SHP77 treated with DMSO at 0.1 percent for 48 hours (cell line): ENCODE data around the gene USF2.

Experiments used
- DNase-seq: peaks from one replicate; lab custom pipeline; 2025; lab: John Stamatoyannopoulos, UW

USF2 gene

GRCh38 chr19:35265900-35266519 lies 2.8 kb upstream of the USF2 start:
- DNase-seq = no peak

- no peak for DNase-seq
Observed at GRCh38 chr19:35266520-35267352, 2.0 kb upstream of the USF2 start.

GRCh38 chr19:35267353-35267817 lies 1.4 kb upstream of the USF2 start:
- no peak for DNase-seq

DNA sequence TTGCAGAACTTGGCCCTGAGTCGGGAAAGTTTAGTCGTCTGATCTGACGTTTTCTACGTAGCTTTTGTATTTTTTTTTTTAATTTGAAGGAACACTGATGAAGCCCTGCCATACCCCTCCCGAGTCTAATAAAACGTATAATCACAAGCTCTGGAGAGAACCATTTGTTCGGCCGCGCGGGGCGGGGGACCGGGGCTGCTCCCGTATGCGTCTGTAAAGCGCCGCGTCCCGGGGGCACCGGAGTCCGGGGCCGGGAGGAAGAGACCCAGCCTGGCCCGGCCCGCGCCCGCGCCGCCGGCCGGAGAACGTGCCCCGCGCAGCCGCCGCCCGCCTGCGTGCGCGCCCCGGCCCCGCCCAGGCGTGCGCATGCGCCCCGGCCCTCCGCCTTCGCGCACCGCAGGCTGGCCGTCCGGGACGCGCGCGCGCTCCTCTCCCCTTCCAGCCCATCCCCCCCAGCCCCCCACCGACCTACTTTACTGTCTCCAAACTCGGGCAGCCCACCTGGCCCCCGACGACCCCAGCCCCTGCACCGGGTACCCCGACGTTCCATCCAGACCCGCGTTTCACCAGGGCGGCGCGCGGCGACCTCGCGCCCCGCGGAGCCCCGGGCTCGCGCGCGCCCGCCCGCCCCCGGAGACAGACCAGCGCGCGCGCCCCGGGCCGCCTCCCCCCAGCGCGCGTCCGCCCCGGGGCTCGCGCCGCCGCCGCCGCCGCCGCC lies 785 bp upstream of the USF2 start:
- DNase-seq = no peak

GRCh38 chr19:35269438-35270117 lies 816 bp downstream of the USF2 start:
- peak; percentile 39 for DNase-seq

GRCh38 chr19:35270381-35270811 lies 1.6 kb downstream of the USF2 start:
- DNase-seq = no peak

DNA sequence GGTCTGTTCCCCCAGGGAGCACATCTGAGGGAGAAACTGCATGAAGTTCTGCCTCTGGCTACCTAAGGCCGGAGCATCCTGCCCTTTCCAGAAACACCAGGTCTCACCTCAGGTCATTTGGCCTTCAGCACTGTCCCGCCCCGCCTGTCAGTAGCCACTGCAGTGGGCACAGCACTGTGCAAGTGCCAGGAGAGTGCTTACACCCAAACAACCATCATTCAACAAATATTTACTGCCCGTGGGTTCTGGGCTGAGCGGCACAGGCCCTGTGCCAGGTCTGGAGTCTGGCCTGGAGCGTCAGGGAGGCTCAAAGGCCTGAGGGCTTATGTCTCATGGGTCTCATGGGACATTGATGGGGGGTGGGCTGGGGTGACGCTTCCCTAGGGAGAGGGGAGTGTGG lies 2.8 kb downstream of the USF2 start:
- no peak for DNase-seq

DNA sequence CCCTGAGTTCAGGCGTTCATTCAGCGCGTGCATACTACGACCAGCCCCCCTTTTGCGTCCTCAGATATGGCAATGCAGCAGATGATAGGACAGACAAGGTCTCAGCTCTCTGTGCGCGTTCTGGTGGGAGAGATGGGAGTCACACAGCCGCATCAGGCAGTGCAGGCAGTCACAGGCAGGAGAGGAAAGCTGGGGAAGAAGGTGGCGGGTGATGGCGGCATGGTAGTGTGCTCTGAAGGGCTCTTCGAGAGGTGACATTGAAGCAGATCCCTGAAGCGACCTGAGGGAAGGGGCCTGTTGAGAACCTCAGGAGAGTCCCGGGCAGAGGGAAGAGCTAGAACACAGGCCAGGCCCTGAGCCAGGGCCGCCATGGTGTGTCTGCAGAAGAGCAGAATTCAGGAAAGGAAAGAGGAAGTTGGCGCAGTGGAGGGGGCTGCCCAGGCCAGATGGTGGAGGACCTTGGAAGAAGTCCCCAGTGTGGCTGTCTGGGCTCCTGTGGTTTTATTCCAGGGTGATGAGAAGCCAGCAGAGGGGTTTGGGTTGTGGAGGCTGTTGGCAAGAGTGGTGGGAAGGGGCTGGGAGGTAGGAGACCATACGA lies 3.5 kb downstream of the USF2 start:
- no peak for DNase-seq

GRCh38 chr19:35272954-35273649 lies 4.3 kb downstream of the USF2 start:
- no peak for DNase-seq

- no peak for DNase-seq
Observed at GRCh38 chr19:35273686-35274259, 5.0 kb downstream of the USF2 start.

DNA sequence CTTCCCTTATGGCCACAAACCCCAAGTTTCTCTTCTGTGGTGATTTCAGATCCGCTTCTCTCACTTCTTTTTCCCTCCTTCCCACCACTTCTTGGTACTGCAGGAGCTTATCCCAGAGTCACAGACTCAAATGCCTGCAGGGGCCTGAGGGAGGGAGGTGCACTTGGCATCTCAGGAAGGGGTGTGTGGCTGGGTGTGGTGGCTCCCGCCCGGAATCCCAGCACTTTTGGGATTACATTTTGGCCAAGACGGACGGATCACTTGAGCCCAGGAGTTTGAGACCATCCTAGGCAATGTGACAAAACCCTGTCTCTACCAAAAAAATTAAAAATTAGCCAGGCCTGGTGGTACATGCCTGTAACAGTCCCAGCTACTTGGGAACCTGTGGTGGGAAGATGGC lies 5.6 kb downstream of the USF2 start:
- no peak for DNase-seq

- no peak for DNase-seq
Observed at GRCh38 chr19:35276706-35277281, 8.0 kb downstream of the USF2 start.

GRCh38 chr19:35278578-35279284 lies 10.0 kb downstream of the USF2 start:
- no peak for DNase-seq

DNA sequence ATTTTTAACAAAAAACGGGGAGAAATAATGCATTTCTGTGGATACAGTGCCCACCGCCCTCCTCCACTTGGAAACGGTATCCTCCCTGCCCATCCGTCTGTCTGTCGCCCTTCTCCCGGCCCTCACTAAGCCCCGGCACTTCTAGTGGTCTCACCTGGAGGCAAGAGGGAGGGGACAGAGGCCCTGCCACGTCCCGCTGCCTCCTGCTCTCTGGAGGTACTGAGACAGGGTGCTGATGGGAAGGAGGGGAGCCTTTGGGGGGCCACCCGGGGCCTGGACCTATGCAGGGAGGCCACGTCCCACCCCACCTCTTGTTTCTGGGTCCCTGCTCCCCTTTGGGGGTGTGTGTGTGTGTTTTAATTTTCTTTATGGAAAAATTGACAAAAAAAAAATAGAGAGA lies 10.6 kb downstream of the USF2 start:
- DNase-seq = no peak

GRCh38 chr19:35279985-35280821 lies 11.4 kb downstream of the USF2 start:
- no peak for DNase-seq

GRCh38 chr19:35281303-35281702 lies 12.5 kb downstream of the USF2 start:
- DNase-seq = no peak

DNA sequence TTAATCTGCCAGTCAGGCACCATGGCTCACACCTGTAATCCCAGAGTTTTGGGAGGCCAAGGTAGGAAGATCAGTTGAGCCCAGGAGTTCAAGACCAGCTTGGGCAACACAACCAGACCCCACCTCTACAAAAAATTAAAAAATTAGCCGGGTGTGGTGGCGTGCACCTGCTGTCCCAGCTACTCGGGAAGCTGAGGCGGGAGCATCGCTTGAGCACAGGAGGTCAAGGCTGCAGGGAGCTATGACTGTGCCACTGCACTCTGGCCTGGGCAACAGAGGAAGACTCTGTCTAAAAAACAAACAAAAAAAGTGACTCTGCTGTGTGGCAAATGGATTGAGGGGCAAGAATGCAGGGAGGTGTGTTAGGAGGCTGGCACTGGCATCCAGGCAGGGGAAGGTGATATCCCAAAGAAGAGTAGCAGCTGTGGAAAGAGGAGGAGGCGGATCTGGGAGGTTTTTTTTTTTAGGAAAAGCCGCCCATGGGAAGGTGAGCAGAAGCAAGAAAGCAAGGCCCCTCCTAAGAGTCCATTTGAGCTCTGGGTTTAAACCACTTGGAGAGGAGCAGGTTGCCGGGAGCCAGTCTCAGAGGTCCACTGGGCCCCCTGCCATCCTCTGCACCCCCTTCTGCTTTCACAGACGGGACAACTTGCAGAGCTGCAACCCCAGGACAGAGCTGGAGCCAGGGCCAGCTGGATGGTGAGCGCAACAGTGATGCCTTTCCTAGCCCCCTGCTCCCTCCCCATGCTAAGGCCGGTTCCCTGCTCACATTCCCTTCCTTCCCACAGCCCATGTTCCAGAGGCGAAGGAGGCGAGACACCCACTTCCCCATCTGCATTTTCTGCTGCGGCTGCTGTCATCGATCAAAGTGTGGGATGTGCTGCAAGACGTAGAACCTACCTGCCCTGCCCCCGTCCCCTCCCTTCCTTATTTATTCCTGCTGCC lies 15.7 kb downstream of the USF2 start:
- no peak for DNase-seq

DNA sequence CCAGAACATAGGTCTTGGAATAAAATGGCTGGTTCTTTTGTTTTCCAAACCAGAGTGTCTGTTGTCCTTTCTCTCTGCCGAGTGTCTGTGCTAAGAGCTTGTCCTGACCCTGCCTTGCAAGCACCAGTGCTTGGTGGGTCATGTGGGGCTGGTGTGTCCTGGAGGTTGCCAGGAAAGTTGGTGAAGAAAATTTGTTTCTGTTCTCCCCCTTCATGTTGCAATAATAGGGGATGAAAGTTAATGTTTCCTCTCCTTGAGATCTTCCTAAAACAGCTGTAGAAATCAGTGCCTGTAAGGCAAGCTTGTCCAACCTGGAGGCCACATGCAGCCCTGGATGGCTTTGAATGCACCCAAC lies 16.3 kb downstream of the USF2 start:
- no peak for DNase-seq
